ENCODE data around the gene CDK16. TPM values are rescaled to one million over a fixed set of nuclear protein-coding genes. Genes with fewer than 3 reads are reported as not detected.

CDK16 gene
- polyA plus RNA-seq, 1 donor from 2014 or later: 99.0 TPM

DNA sequence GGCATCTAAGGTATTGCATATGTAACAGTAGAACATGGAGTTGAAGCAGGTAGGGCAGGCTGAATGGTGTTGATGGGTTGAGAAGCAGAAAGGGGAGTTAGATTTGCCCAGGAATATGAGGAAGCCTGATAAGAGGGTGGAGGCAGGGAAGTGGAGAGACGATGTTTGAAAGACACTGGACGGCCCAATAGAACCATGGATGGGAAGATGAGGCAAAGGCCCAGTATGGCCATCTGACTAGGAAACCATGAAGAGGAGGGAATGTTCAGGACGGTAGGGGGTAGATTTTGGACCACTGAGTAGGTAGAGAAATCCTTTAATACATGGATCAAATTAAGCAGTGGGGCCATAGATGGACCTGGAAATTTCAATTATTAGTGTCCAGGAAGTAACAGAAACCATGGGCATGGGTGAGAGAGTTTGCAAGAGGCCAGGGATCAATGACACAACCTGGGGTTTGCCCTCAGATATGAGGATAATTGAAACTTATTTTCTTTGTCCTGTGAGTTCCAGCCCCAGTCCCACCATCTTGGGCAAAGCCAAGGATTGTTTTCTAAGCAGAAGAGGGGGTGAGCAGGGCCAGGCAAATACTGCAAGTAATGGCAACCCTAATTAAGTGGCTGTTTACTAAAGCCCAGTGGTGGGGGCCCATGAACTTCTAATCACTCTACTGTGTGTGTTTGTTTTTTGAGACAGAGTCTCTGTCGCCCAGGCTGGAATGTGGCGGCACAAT lies 11.8 kb downstream of the CDK16 start:
- Histone ChIP-seq H3K4me2 (ENCODE audit: low read length) (no peak overlapping the region), H3K79me2 (replicated peaks; ENCODE audit: insufficient read depth, low read length) (peaks cover 17% of the 10 kb centered on the region), H3K4me3 (ENCODE audit: low read length) (no peak overlapping the region), H4K20me1 (ENCODE audit: insufficient read depth) (no peaks in the 10 kb centered on the region), H3K27ac (ENCODE audit: low read length) (no peak overlapping the region), H3K9me3 (ENCODE audit: low read length) (no peaks in the 10 kb centered on the region), H3K9me2 (ENCODE audit: insufficient read depth, low read length) (no peaks in the 10 kb centered on the region), H2AFZ (ENCODE audit: low read depth, low read length) (no peak overlapping the region), H3K27me3 (ENCODE audit: insufficient read depth, low read depth, low read length) (no peaks in the 10 kb centered on the region), H3F3A (ENCODE audit: insufficient read depth, low read length, poor library complexity, severe bottlenecking) (no peaks in the 10 kb centered on the region), H3K36me3 (ENCODE audit: insufficient read depth, low read length) (no peaks in the 10 kb centered on the region), H3K9ac (ENCODE audit: low read length) (no peak overlapping the region)
- TF ChIP-seq MXI1 (conservative IDR thresholded peaks at IDR 0.05; ENCODE audit: poor library complexity, severe bottlenecking) (no peak), POLR2AphosphoS5 (IDR thresholded peaks at IDR 0.05) (no peak), EP300 (conservative IDR thresholded peaks at IDR 0.05; ENCODE audit: poor library complexity, severe bottlenecking) (no peak), RAD21 (conservative IDR thresholded peaks at IDR 0.05) (no peak), TAF1 (IDR thresholded peaks at IDR 0.05; ENCODE audit: low read depth) (no peak), SMC3 (conservative IDR thresholded peaks at IDR 0.05; ENCODE audit: poor library complexity) (no peak), EZH2 (IDR thresholded peaks at IDR 0.05; ENCODE audit: borderline replicate concordance, insufficient read depth, low read length, poor library complexity, severe bottlenecking) (no peak)
- TF ChIP-seq, protein P1, sequence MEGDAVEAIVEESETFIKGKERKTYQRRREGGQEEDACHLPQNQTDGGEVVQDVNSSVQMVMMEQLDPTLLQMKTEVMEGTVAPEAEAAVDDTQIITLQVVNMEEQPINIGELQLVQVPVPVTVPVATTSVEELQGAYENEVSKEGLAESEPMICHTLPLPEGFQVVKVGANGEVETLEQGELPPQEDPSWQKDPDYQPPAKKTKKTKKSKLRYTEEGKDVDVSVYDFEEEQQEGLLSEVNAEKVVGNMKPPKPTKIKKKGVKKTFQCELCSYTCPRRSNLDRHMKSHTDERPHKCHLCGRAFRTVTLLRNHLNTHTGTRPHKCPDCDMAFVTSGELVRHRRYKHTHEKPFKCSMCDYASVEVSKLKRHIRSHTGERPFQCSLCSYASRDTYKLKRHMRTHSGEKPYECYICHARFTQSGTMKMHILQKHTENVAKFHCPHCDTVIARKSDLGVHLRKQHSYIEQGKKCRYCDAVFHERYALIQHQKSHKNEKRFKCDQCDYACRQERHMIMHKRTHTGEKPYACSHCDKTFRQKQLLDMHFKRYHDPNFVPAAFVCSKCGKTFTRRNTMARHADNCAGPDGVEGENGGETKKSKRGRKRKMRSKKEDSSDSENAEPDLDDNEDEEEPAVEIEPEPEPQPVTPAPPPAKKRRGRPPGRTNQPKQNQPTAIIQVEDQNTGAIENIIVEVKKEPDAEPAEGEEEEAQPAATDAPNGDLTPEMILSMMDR (IDR thresholded peaks at IDR 0.05; ENCODE audit: poor library complexity, severe bottlenecking): no peak
- TF ChIP-seq, protein P2, sequence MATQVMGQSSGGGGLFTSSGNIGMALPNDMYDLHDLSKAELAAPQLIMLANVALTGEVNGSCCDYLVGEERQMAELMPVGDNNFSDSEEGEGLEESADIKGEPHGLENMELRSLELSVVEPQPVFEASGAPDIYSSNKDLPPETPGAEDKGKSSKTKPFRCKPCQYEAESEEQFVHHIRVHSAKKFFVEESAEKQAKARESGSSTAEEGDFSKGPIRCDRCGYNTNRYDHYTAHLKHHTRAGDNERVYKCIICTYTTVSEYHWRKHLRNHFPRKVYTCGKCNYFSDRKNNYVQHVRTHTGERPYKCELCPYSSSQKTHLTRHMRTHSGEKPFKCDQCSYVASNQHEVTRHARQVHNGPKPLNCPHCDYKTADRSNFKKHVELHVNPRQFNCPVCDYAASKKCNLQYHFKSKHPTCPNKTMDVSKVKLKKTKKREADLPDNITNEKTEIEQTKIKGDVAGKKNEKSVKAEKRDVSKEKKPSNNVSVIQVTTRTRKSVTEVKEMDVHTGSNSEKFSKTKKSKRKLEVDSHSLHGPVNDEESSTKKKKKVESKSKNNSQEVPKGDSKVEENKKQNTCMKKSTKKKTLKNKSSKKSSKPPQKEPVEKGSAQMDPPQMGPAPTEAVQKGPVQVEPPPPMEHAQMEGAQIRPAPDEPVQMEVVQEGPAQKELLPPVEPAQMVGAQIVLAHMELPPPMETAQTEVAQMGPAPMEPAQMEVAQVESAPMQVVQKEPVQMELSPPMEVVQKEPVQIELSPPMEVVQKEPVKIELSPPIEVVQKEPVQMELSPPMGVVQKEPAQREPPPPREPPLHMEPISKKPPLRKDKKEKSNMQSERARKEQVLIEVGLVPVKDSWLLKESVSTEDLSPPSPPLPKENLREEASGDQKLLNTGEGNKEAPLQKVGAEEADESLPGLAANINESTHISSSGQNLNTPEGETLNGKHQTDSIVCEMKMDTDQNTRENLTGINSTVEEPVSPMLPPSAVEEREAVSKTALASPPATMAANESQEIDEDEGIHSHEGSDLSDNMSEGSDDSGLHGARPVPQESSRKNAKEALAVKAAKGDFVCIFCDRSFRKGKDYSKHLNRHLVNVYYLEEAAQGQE (IDR thresholded peaks at IDR 0.05; ENCODE audit: borderline replicate concordance): no peak

DNA sequence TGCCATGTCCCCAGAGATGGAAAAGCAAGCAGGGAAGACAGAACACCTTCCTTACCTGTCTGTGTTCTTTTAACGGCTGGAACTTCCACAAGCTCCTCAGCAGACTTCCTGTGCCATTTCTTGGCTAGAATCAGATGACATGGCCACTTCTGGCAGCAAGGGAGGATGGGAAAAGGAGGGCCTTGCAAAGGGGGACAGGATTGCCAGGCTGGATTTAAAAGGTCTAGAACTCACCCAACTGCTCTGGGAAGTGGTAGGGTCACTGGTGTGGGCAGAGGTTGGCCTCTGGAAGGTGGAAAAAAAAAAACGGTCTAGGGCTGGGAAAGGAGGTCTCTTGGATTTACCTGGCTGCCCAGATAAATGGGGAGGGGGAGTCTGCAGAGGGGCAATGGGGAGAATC lies 12.7 kb downstream of the CDK16 start:
- Histone ChIP-seq H3F3A (ENCODE audit: insufficient read depth, low read length, poor library complexity, severe bottlenecking) (no peaks in the 10 kb centered on the region), H3K9me3 (ENCODE audit: low read length) (no peaks in the 10 kb centered on the region), H3K4me3 (ENCODE audit: low read length) (no peak overlapping the region), H3K27me3 (ENCODE audit: insufficient read depth, low read depth, low read length) (no peaks in the 10 kb centered on the region), H3K27ac (ENCODE audit: low read length) (no peak overlapping the region), H3K79me2 (replicated peaks; ENCODE audit: insufficient read depth, low read length) (peaks cover 25% of the 10 kb centered on the region), H3K4me2 (ENCODE audit: low read length) (no peak overlapping the region), H3K9me2 (ENCODE audit: insufficient read depth, low read length) (no peaks in the 10 kb centered on the region), H3K9ac (ENCODE audit: low read length) (no peak overlapping the region), H4K20me1 (ENCODE audit: insufficient read depth) (no peaks in the 10 kb centered on the region), H3K36me3 (ENCODE audit: insufficient read depth, low read length) (no peaks in the 10 kb centered on the region), H2AFZ (ENCODE audit: low read depth, low read length) (no peak overlapping the region)
- no peak for TF ChIP-seq MXI1 (conservative IDR thresholded peaks at IDR 0.05; ENCODE audit: poor library complexity, severe bottlenecking)
- no peak for TF ChIP-seq POLR2AphosphoS5 (IDR thresholded peaks at IDR 0.05)
- TF ChIP-seq, protein P1 (IDR thresholded peaks at IDR 0.05; ENCODE audit: poor library complexity, severe bottlenecking): no peak
- TF ChIP-seq, protein P2 (IDR thresholded peaks at IDR 0.05; ENCODE audit: borderline replicate concordance): no peak
- TF ChIP-seq EZH2 (IDR thresholded peaks at IDR 0.05; ENCODE audit: borderline replicate concordance, insufficient read depth, low read length, poor library complexity, severe bottlenecking): no peak
- no peak for TF ChIP-seq SMC3 (conservative IDR thresholded peaks at IDR 0.05; ENCODE audit: poor library complexity)
- no peak for TF ChIP-seq TAF1 (IDR thresholded peaks at IDR 0.05; ENCODE audit: low read depth)
- no peak for TF ChIP-seq RAD21 (conservative IDR thresholded peaks at IDR 0.05)
- TF ChIP-seq EP300 (conservative IDR thresholded peaks at IDR 0.05; ENCODE audit: poor library complexity, severe bottlenecking): no peak

Data from neural cell (in vitro differentiated cells).